Measurements from ENCODE around the gene PEX7. TPM values are rescaled to one million over a fixed set of nuclear protein-coding genes. Genes with fewer than 3 reads are reported as not detected.

Gene PEX7, protein sequence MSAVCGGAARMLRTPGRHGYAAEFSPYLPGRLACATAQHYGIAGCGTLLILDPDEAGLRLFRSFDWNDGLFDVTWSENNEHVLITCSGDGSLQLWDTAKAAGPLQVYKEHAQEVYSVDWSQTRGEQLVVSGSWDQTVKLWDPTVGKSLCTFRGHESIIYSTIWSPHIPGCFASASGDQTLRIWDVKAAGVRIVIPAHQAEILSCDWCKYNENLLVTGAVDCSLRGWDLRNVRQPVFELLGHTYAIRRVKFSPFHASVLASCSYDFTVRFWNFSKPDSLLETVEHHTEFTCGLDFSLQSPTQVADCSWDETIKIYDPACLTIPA
- total RNA-seq = 10 to 100 TPM in 1 of 4 donors, 1 to 10 TPM in 3; 6.1 to 10.8 (median 6.6) TPM
- polyA plus RNA-seq = 7.7 TPM
- long read RNA-seq, donor 1, transcript PEX7-201 (10 exons, 1,464 nt) = major isoform, 6 of 9 reads
- long read RNA-seq, donor 1, partial matches to known transcripts = 0 of 9 reads
- long read RNA-seq, donor 1, other reads (novel, unspliced or antisense) = 3 of 9 reads
- long read RNA-seq, donor 2, transcript PEX7-201 (10 exons, 1,464 nt) = major isoform, 6 of 6 reads
- long read RNA-seq, donor 2, partial matches to known transcripts = 0 of 6 reads
- long read RNA-seq, donor 2, other reads (novel, unspliced or antisense) = 0 of 6 reads
- long read RNA-seq, donor 3, transcript PEX7-201 (10 exons, 1,464 nt) = major isoform, 12 of 14 reads
- long read RNA-seq, donor 3, partial matches to known transcripts = 0 of 14 reads
- long read RNA-seq, donor 3, other reads (novel, unspliced or antisense) = 2 of 14 reads
- long read RNA-seq, donor 4, partial matches to known transcripts = 0 of 4 reads
- long read RNA-seq, donor 4, other reads (novel, unspliced or antisense) = 0 of 4 reads

DNA sequence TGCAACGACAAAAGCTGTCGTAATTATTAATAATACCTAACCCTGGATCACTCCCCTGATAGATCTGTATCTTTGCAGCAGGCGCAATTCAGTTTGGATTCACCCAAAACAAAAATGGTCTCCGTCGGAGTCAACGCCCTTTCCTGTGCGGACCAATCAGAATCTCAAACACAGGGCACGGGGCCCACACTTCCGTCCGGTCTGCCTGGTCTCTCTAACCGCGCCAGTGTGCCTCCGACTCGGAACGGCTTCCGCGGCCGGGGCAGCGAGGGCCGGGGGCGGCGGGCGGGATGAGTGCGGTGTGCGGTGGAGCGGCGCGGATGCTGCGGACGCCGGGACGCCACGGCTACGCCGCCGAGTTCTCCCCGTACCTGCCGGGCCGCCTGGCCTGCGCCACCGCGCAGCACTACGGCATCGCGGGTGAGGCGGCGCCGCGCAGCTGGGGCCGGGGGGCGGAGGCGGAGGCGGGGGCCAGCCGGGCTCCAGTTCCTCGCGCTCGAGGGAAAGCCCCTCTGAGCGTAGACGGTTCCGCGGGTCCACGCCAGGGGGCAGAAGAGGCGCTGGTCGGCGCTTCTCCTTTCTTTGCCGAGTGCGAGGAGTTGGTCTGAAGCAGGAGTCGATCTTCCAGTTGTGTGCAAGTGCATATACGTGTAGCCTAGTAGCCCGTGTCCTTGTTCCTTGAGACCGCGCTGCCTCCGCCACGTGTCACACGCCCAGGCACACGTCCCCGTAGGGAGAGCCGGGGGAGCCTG is at the start of gene PEX7:
TSS of gene PEX7 (plus strand) at position 217 of the 752 bp plus-strand sequence. CDS start at position 291, 74 bp downstream.
- WGBS = under 1% methylated on average over 78 of the region's 78 CpGs
- no peaks in the 10 kb centered on the region for H3K27me3 ChIP-seq (ENCODE audit: control insufficient read depth, insufficient read depth)
- no peaks in the 10 kb centered on the region for H3K9me3 ChIP-seq (ENCODE audit: control insufficient read depth, low read length)
- H3K27ac ChIP-seq (ENCODE audit: low read length) = peak within 1 kb of the TSS; percentile 77
- no peaks in the 10 kb centered on the region for H3K4me1 ChIP-seq (ENCODE audit: control insufficient read depth, insufficient read depth, low read length)
- intact Hi-C loops (cut with DNase I) = no loop called here
- ATAC-seq = peak; percentile 98
- H3K4me3 ChIP-seq (ENCODE audit: low read length) = peak within 1 kb of the TSS; percentile 82
- peak; percentile 91 to 96 (median 95) for DNase-seq

DNA sequence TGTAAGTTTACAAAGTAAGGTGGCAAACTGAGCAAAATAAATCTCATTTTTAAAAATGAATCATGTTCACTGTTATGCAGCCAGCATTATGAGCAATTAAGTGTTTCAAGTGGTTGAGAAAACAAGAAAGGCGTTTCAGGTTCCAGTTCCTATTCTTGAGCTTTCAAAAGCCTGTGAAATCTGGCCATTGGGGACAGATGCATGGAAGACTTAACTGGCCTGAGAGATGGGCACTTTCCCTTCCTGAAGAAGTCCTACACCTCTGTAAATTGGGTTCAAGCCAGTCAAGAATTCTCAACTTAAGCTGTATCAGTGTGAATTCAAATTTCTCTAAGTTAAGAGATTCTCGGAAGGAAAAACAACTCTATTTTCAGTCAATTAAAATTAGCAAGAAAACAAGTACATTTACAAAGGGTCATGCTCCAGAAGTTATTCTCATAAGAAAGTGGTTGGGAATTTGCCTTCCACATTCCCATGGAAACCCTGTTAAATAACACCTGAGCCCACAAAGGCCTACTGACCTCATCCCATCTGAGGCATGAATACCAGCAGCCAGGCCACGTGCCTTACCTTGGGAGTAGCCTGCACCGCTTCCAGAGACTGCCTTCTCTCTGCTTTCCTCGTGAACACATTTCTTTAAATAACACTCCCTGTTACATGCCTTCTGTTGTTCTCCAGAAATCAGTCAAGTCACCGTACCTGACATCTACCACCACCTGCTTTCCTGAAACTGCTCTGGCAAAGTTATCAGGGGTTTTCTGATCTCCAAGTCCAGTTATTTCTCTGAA is 49.5 kb upstream of the PEX7 start:
- no peak for DNase-seq

DNA sequence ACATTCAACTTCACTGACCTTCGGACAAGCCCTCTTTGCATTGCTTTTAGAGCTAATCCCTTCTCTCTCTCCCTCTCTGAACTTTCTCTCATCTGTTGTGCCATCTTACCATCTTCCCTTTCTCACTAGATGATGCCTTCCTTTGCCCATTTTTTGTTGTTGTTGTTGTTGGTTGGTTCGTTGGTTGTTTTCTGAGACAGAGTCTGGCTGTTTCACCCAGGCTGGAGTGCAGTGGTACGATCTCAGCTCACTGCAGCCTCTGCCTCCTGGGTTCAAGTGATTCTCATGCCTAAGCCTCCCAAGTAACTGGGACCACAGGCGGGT is 49.0 kb upstream of the PEX7 start:
- no peak for ATAC-seq
- H3K4me1 ChIP-seq (ENCODE audit: control insufficient read depth, insufficient read depth, low read length) = peaks cover 6% of the 10 kb centered on the region
- intact Hi-C loops (cut with DNase I) = no loop called here

More for the DNA sequence above, 49.5 kb upstream of the PEX7 start:
- intact Hi-C loops (cut with DNase I) = no loop called here
- 82% methylated on average over 6 of the region's 6 CpGs for WGBS
- H3K4me3 ChIP-seq (ENCODE audit: low read length) = no peak overlapping the region
- H3K4me1 ChIP-seq (ENCODE audit: control insufficient read depth, insufficient read depth, low read length) = peaks cover 6% of the 10 kb centered on the region
- H3K9me3 ChIP-seq (ENCODE audit: control insufficient read depth, low read length) = no peaks in the 10 kb centered on the region
- no peaks in the 10 kb centered on the region for H3K27me3 ChIP-seq (ENCODE audit: control insufficient read depth, insufficient read depth)
- peak in 1 of 2 donors; percentile 42 for ATAC-seq
- no peak overlapping the region for H3K27ac ChIP-seq (ENCODE audit: low read length)

DNA sequence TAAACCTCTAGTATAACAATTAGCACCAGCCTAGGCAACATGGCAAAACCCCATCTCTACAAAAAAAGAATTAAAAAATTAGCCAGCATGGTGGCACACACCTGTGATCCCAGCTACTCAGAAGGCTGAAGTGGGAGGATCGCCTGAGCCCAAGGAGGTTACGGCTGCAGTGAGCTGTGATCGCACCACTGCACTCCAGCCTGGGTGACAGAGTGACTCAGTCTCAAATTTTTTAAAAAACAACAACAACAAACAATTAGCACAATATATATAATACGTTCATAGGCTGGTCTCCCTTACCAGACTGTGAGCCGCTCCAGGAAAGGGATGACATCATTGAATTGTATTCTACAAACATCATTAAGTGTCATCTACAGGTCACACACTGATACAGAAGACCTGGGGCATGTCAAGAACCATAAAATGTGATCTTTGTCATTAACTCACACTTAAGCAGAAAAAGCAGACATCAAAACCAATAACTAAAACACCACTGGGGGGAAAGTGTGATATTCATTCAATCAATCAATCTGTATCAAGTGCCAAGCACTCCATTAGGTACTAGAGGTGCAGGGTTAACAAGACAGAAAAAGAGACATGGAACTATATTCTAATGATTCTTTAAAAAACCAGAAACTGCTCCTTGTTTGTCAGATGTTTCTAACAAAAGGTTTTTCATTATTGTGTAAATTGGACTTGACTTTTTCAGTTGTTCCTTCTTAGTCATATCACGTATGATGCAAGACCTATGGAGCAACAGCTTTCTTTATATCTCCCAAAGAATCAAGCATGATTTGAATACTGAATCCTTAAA is 48.0 kb upstream of the PEX7 start:
- Histone ChIP-seq H3K4me1 (ENCODE audit: control insufficient read depth, insufficient read depth, low read length) (peaks cover 6% of the 10 kb centered on the region), H3K4me3 (ENCODE audit: low read length) (no peak overlapping the region), H3K27ac (ENCODE audit: low read length) (no peak overlapping the region), H3K9me3 (ENCODE audit: control insufficient read depth, low read length) (no peaks in the 10 kb centered on the region), H3K27me3 (ENCODE audit: control insufficient read depth, insufficient read depth) (no peaks in the 10 kb centered on the region)
- DNase-seq (no peak), ATAC-seq (no peak)
- intact Hi-C loops (cut with DNase I) = no loop called here
- 71% methylated on average over 6 of the region's 6 CpGs for WGBS

More for the DNA sequence above, 49.0 kb upstream of the PEX7 start:
- DNase-seq = no peak
- H3K4me3 ChIP-seq (ENCODE audit: low read length) = no peak overlapping the region
- no peak overlapping the region for H3K27ac ChIP-seq (ENCODE audit: low read length)
- H3K9me3 ChIP-seq (ENCODE audit: control insufficient read depth, low read length) = no peaks in the 10 kb centered on the region
- no peaks in the 10 kb centered on the region for H3K27me3 ChIP-seq (ENCODE audit: control insufficient read depth, insufficient read depth)
- 94% methylated on average over 4 of the region's 4 CpGs for WGBS

DNA sequence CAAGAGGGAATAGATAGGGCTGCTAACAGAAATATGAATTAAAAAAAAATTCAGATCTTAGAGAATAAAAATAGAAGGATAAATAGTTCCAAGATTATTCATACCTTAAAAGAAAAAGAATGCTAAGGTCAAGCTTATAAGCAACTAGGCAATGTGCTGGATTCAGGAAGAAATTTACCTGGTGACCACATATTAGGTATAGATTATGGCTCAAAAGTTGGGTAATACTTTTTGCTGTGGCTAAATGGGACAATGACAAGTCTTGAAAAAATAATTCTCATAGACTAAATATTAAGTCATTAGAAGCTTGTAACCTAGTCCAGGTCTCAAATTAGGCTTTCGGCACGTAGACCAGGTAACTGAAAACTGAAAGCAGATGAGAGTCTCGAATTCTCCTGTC is 47.3 kb upstream of the PEX7 start:
- WGBS = 94% methylated on average over 3 of the region's 3 CpGs
- ATAC-seq (no peak), DNase-seq (no peak)
- H3K4me1 ChIP-seq (ENCODE audit: control insufficient read depth, insufficient read depth, low read length) = peaks cover 11% of the 10 kb centered on the region
- H3K9me3 ChIP-seq (ENCODE audit: control insufficient read depth, low read length) = no peaks in the 10 kb centered on the region
- intact Hi-C loops (cut with DNase I) = no loop called here
- no peak overlapping the region for H3K4me3 ChIP-seq (ENCODE audit: low read length)
- H3K27ac ChIP-seq (ENCODE audit: low read length) = no peak overlapping the region
- no peaks in the 10 kb centered on the region for H3K27me3 ChIP-seq (ENCODE audit: control insufficient read depth, insufficient read depth)

DNA sequence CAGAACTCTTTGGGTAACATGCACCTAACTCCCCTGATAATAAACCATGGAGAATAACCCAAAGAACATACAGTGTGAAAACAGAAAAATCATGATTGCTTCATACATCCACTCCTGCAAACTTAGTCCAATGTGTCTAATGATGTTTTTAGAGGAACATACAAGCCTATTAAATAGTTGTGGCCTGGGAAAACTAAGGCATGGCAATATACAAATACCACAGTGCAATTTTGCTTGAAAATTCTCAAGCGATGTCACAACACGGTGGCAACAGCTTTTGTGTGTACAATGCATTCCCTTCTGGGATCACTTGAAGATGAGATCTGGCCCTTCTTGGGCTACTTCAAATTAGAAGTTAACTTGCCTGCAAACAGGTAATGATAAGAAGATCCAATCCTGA is 46.8 kb upstream of the PEX7 start:
- 93% methylated on average over 2 of the region's 2 CpGs for WGBS
- peaks cover 11% of the 10 kb centered on the region for H3K4me1 ChIP-seq (ENCODE audit: control insufficient read depth, insufficient read depth, low read length)
- no peaks in the 10 kb centered on the region for H3K27me3 ChIP-seq (ENCODE audit: control insufficient read depth, insufficient read depth)
- ATAC-seq (no peak), DNase-seq (no peak)
- H3K4me3 ChIP-seq (ENCODE audit: low read length) = no peak overlapping the region
- H3K9me3 ChIP-seq (ENCODE audit: control insufficient read depth, low read length) = no peaks in the 10 kb centered on the region
- intact Hi-C loops (cut with DNase I) = no loop called here
- no peak overlapping the region for H3K27ac ChIP-seq (ENCODE audit: low read length)

DNA sequence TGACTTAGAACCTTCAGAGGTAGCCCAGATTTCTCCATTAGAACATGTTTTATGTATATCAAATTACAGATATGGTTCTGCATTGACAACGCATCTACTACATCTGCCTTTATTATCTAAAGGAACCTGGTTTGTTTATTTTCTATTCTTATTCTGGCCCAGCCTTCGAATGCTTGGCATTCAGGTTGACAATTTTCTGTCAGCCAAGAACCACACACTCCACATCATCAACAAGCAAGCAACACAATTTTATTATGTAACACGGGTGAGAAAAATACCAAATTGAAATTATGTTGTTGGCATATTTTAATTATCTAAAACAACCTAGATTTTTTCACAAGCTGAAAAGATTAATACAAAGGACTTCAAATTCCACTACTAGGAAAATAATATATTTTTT is 44.7 kb upstream of the PEX7 start:
- ATAC-seq (no peak), DNase-seq (no peak)
- intact Hi-C loops (cut with DNase I) = no loop called here
- Histone ChIP-seq H3K27ac (ENCODE audit: low read length) (no peak overlapping the region), H3K27me3 (ENCODE audit: control insufficient read depth, insufficient read depth) (no peaks in the 10 kb centered on the region), H3K9me3 (ENCODE audit: control insufficient read depth, low read length) (no peaks in the 10 kb centered on the region), H3K4me3 (ENCODE audit: low read length) (no peak overlapping the region), H3K4me1 (ENCODE audit: control insufficient read depth, insufficient read depth, low read length) (peaks cover 13% of the 10 kb centered on the region)
- WGBS = 54% methylated on average over 3 of the region's 3 CpGs

DNA sequence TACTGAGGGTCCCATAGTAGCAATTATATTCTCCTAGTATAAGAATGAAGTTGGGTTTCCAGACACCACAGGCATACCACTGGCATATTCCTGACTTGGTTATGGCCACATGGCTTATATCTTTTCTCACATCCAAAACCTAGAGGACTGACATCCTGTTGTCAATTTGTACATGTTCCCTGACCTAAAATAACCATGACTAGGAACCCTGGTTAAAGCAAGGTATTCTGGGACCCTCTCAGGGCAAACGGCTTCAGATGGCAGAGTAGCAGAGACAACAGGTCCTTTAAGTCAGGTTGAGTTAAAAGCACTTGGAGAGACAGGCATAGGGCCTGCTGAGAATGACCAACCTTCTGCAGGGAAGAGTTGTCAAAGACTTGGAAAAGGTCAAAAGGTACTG is 42.7 kb upstream of the PEX7 start:
- 52% methylated on average over 1 of the region's 1 CpG for WGBS
- no peak for DNase-seq
- intact Hi-C loops (cut with DNase I) = no loop called here
- Histone ChIP-seq H3K4me3 (ENCODE audit: low read length) (no peak overlapping the region), H3K27me3 (ENCODE audit: control insufficient read depth, insufficient read depth) (no peaks in the 10 kb centered on the region), H3K27ac (ENCODE audit: low read length) (no peak overlapping the region), H3K9me3 (ENCODE audit: control insufficient read depth, low read length) (no peaks in the 10 kb centered on the region), H3K4me1 (ENCODE audit: control insufficient read depth, insufficient read depth, low read length) (peaks cover 10% of the 10 kb centered on the region)
- ATAC-seq = no peak

DNA sequence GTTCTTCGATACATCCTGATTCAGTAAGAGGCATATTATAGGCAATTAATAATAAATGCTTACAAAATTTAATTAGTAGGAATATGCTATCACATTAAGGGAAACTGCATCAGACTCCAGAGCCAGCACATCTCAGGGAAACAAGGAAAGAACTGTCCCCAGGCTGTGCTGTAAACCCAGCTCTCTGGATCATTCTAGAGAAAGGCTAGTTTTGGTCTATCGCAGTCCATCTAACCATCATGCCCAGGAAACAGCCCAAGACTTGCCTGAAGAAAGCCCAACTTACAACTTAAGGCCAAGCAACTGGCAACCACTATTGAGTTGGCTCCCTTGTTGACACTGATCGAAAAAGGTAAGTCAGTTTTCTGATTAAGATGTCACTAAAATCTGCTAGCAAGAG is 41.4 kb upstream of the PEX7 start:
- Histone ChIP-seq H3K9me3 (ENCODE audit: control insufficient read depth, low read length) (no peaks in the 10 kb centered on the region), H3K4me3 (ENCODE audit: low read length) (no peak overlapping the region), H3K4me1 (ENCODE audit: control insufficient read depth, insufficient read depth, low read length) (peaks cover 10% of the 10 kb centered on the region), H3K27ac (ENCODE audit: low read length) (no peak overlapping the region), H3K27me3 (ENCODE audit: control insufficient read depth, insufficient read depth) (no peaks in the 10 kb centered on the region)
- intact Hi-C loops (cut with DNase I) = no loop called here
- DNase-seq (no peak), ATAC-seq (no peak)
- WGBS = 94% methylated on average over 3 of the region's 3 CpGs
